Measurements from ENCODE around the gene CBFA2T3. TPM values are rescaled to one million over a fixed set of nuclear protein-coding genes. Genes with fewer than 3 reads are reported as not detected.

CBFA2T3 gene
- total RNA-seq, 1 experiment from 2014 or later, result 13.7 TPM

DNA sequence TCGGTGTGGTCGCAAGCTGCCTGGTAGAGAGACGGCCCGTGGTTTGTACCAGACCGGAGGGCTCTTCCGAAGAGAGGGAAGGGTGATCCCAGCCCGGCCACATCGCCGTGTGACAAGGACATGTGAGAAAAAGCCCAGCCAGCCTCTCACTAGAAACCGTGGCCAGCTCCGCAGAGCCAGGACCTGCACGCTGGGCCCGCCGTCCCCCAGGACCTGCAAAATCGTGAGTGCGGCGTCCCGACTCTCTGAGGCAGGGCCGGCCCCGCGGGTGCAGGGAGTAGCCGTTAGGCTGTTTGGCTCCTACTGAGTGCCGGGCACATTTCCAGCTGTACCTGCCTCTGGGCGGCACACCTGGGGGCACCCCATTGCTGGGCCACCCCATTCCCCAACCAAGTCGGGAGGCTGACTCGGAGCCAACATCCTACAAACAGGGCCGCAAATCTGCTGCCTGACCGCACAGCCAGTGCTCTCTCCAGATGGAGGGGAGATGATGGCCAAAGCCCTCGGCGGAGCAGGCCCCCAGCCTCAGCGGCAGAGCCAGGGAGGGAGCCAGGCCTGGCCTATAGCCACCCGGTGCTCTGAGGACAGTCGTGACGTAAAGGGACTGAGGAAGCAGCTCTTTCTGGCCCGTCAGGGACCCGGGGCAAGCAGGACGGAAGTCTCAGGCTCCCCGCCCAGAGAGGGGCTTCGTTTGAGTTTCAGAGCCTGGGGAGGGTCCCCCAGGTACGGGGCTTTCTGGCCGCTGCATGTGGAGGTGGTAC, 76.9 kb downstream of the CBFA2T3 start:
- H3K36me3 ChIP-seq (ENCODE audit: control insufficient read depth, insufficient read depth, low read length), result no peaks in the 10 kb centered on the region
- TF ChIP-seq, protein P1, sequence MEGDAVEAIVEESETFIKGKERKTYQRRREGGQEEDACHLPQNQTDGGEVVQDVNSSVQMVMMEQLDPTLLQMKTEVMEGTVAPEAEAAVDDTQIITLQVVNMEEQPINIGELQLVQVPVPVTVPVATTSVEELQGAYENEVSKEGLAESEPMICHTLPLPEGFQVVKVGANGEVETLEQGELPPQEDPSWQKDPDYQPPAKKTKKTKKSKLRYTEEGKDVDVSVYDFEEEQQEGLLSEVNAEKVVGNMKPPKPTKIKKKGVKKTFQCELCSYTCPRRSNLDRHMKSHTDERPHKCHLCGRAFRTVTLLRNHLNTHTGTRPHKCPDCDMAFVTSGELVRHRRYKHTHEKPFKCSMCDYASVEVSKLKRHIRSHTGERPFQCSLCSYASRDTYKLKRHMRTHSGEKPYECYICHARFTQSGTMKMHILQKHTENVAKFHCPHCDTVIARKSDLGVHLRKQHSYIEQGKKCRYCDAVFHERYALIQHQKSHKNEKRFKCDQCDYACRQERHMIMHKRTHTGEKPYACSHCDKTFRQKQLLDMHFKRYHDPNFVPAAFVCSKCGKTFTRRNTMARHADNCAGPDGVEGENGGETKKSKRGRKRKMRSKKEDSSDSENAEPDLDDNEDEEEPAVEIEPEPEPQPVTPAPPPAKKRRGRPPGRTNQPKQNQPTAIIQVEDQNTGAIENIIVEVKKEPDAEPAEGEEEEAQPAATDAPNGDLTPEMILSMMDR (IDR thresholded peaks at IDR 0.05), result no peak
- TF ChIP-seq TCF7L2 (IDR thresholded peaks at IDR 0.05; ENCODE audit: low read depth, low read length), result no peak
- TF ChIP-seq POLR2AphosphoS5 (IDR thresholded peaks at IDR 0.05; ENCODE audit: low read depth, low read length), result no peak
- TF ChIP-seq SIN3A (IDR thresholded peaks at IDR 0.05; ENCODE audit: borderline replicate concordance, insufficient read depth, low read depth, low read length), result no peak
- no peak for TF ChIP-seq REST (IDR thresholded peaks at IDR 0.05; ENCODE audit: insufficient read depth in 1 of 2, low read depth in 2 of 2, low read length in 1 of 2)
- ATAC-seq, result no peak
- in situ Hi-C loops (cut with HindIII; ENCODE audit: low pct_unique_long_range_greater_than_20kb, low sequenced_read_pairs) (no loop called here), intact Hi-C loops (cut with micrococcal nuclease; ENCODE audit: unreplicated experiment) (no loop called here)
- no peaks in the 10 kb centered on the region for H3K27me3 ChIP-seq (ENCODE audit: control insufficient read depth, insufficient read depth, low read length)
- ChIA-PET POLR2A (no interaction called here), CTCF (no interaction called here)
- BruUV-seq (replicated peaks), result no TSS peak
- no peaks in the 10 kb centered on the region for H3K9me3 ChIP-seq (ENCODE audit: control insufficient read depth, insufficient read depth, low read depth, low read length)
- H3K4me1 ChIP-seq (ENCODE audit: control insufficient read depth, insufficient read depth, low read length), result no peaks in the 10 kb centered on the region
- no peak overlapping the region for H3K27ac ChIP-seq (ENCODE audit: low read length)
- no peak for DNase-seq (ENCODE audit: low read depth, low spot score)
- H3K4me3 ChIP-seq (ENCODE audit: low read depth in 2 of 2, low read length in 2 of 2), result no peak overlapping the region

DNA sequence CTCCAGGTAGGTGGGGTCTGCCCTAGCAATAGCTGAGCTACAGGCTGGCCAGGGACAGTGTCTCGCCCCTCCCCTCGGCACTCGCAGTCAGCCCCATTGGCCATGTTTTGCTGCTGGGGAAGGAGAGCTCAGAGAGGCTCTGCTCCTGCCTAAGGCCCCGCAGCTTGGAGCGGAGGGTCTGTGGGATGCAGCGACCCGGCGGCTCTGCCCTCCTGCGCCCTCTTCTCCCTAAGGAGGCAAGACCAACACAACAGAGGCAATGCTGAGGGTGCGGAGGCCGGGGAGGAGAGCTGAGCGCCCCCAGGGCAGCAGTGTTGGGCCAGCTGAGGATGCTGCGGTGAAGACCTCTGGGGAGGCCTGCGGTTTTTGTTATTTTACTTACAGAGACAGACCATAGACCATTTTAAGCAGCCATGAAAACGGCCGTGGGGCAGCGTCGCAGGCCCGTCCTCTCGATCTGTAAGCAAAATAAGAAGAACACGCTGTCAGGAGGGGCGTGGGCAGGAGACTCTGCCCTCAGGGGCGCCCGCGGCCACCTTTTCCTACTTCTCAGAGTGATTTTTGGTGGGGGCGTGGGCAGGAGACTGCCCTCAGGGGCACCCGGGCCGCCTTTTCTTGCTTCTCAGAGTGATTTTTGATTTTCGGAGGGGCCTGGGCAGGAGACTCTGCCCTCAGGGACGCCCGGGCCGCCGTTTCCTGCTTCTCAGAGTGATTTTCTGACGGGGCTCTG, 79.1 kb downstream of the CBFA2T3 start:
- Histone ChIP-seq H3K36me3 (ENCODE audit: control insufficient read depth, insufficient read depth, low read length) (no peaks in the 10 kb centered on the region), H3K27ac (ENCODE audit: low read length) (no peak overlapping the region), H3K4me1 (ENCODE audit: control insufficient read depth, insufficient read depth, low read length) (no peaks in the 10 kb centered on the region), H3K9me3 (ENCODE audit: control insufficient read depth, insufficient read depth, low read depth, low read length) (no peaks in the 10 kb centered on the region), H3K4me3 (ENCODE audit: low read depth in 2 of 2, low read length in 2 of 2) (no peak overlapping the region), H3K27me3 (ENCODE audit: control insufficient read depth, insufficient read depth, low read length) (no peaks in the 10 kb centered on the region)
- in situ Hi-C loops (cut with HindIII; ENCODE audit: low pct_unique_long_range_greater_than_20kb, low sequenced_read_pairs) (no loop called here), intact Hi-C loops (cut with micrococcal nuclease; ENCODE audit: unreplicated experiment) (no loop called here)
- ATAC-seq, result no peak
- DNase-seq (ENCODE audit: low read depth, low spot score), result no peak
- ChIA-PET CTCF (interaction anchor here (0.5 kb wide), 1 partner anchor 154 kb away, joined by 4 read pairs; no protein-coding TSS in a partner anchor), POLR2A (no interaction called here)
- no TSS peak for BruUV-seq (replicated peaks)
- TF ChIP-seq POLR2AphosphoS5 (IDR thresholded peaks at IDR 0.05; ENCODE audit: low read depth, low read length), result no peak
- no peak for TF ChIP-seq TCF7L2 (IDR thresholded peaks at IDR 0.05; ENCODE audit: low read depth, low read length)
- no peak for TF ChIP-seq REST (IDR thresholded peaks at IDR 0.05; ENCODE audit: insufficient read depth in 1 of 2, low read depth in 2 of 2, low read length in 1 of 2)
- no peak for TF ChIP-seq SIN3A (IDR thresholded peaks at IDR 0.05; ENCODE audit: borderline replicate concordance, insufficient read depth, low read depth, low read length)
- TF ChIP-seq, protein P1 (IDR thresholded peaks at IDR 0.05), result no peak
